ENCODE results near the gene PKP3. TPM values are rescaled to one million over a fixed set of nuclear protein-coding genes. Genes with fewer than 3 reads are reported as not detected.
A peak's percentile ranks its signal among the peaks of the same experiment; 100 is the strongest.

Gene PKP3
- total and polyA plus RNA-seq, 9 of the 15 experiments (the other 6 are each of a cell fraction or from before 2014, with no cell fraction given) = 0.11 to 110 (median 30.7) TPM

- TF ChIP-seq KDM1A (IDR thresholded peaks at IDR 0.05) = no peak
- no peak for TF ChIP-seq PTTG1 (tag; IDR thresholded peaks at IDR 0.05; ENCODE audit: low read depth)
- peak; percentile 58 for TF ChIP-seq ATF7 (IDR thresholded peaks at IDR 0.05)
- TF ChIP-seq SRSF3 (IDR thresholded peaks at IDR 0.05; ENCODE audit: insufficient read depth, low read length) = no peak
- no peak for TF ChIP-seq CCAR2 (IDR thresholded peaks at IDR 0.05; ENCODE audit: low read depth, low read length)
- no peak for TF ChIP-seq PHB2 (IDR thresholded peaks at IDR 0.05; ENCODE audit: low read depth)
- no peak for TF ChIP-seq CC2D1A (IDR thresholded peaks at IDR 0.05)
- no peak for TF ChIP-seq RFX5 (IDR thresholded peaks at IDR 0.05; ENCODE audit: low read depth, low read length)
- TF ChIP-seq THAP7 (CRISPR knock-in tag; IDR thresholded peaks at IDR 0.05) = no peak
- TF ChIP-seq PHF8 (IDR thresholded peaks at IDR 0.05; ENCODE audit: borderline replicate concordance, low read length) = peak; percentile 16; the same call in 1 of the 2 replicates
- TF ChIP-seq ZNF134 (CRISPR knock-in tag; conservative IDR thresholded peaks at IDR 0.05) = peak; percentile 14; the same call in 1 of the 2 replicates
- no peak for TF ChIP-seq CBFB (CRISPR knock-in tag; IDR thresholded peaks at IDR 0.05)
- 0 out of 2 replicates have a peak, but pooled peaks have one; percentile 53 for TF ChIP-seq RFX7 (CRISPR knock-in tag; IDR thresholded peaks at IDR 0.05)
- TF ChIP-seq NFIC (IDR thresholded peaks at IDR 0.05) = no peak; the same call in 1 of the 2 replicates
- TF ChIP-seq CREB3 (tag; conservative IDR thresholded peaks at IDR 0.05; ENCODE audit: low read depth) = peak; percentile 82
- no peak for TF ChIP-seq SLC30A9 (CRISPR knock-in tag; IDR thresholded peaks at IDR 0.05)
- no peak for TF ChIP-seq MBD2 (IDR thresholded peaks at IDR 0.05; ENCODE audit: borderline replicate concordance, low read depth)
- TF ChIP-seq HDAC6 (IDR thresholded peaks at IDR 0.05; ENCODE audit: low read depth, low read length) = no peak
- no peak for TF ChIP-seq BMI1 (IDR thresholded peaks at IDR 0.05; ENCODE audit: low read length)
- TF ChIP-seq CLOCK (CRISPR knock-in tag; IDR thresholded peaks at IDR 0.05; ENCODE audit: borderline replicate concordance) = peak; percentile 65; the same call in 1 of the 2 replicates
- no peak for TF ChIP-seq HSF4 (CRISPR knock-in tag; IDR thresholded peaks at IDR 0.05; ENCODE audit: borderline replicate concordance)
- no peak for TF ChIP-seq ZNF197 (CRISPR knock-in tag; IDR thresholded peaks at IDR 0.05; ENCODE audit: low read depth)
- no peak for TF ChIP-seq GABPB1 (CRISPR knock-in tag; IDR thresholded peaks at IDR 0.05)
- TF ChIP-seq THRAP3 (IDR thresholded peaks at IDR 0.05; ENCODE audit: borderline replicate concordance) = no peak
- no peak for TF ChIP-seq ZNF165 (CRISPR knock-in tag; IDR thresholded peaks at IDR 0.05; ENCODE audit: borderline replicate concordance)
- TF ChIP-seq ZNF551 (CRISPR knock-in tag; IDR thresholded peaks at IDR 0.05) = no peak
Measured at GRCh38 chr11:350723-351255, 43.2 kb upstream of the PKP3 start (continued).

Data from K562 (cell line).